PC-9 (cell line): ENCODE data around the gene CPSF4. TPM values are rescaled to one million over a fixed set of nuclear protein-coding genes. Genes with fewer than 3 reads are reported as not detected.
A peak's percentile ranks its signal among the peaks of the same experiment; 100 is the strongest.
"Not testable (repeated sequence)": the region's sequence is repeated elsewhere in the genome, so short reads cannot be mapped to it uniquely, and the experiment has no call there.

Source experiments
- BruUV-seq: library from RNA; stranded (reverse); fragments of 400-500 nt; replicated peaks from 2 replicates; lab custom pipeline; 2021; lab: Mats Ljungman, UMichigan
- CTCF ChIA-PET: fragments of 300-600 bp; sonication (Branson Sonifier 250); formaldehyde crosslinking; loops from one replicate; lab custom pipeline; 2022; ENCODE audit warnings: antibody characterized with exemption; lab: Charles Lee
- POLR2A ChIA-PET: fragments of 300-600 bp; sonication (Branson Sonifier 250); formaldehyde crosslinking; loops from one replicate; lab custom pipeline; 2022; ENCODE audit warnings: antibody characterized with exemption; ENCODE audit not compliant: unreplicated experiment; lab: Charles Lee
- DNase-seq, 2 experiments: peaks; one replicate each; pipeline versions ENCODE4 v3.0.0 to v3.0.0-alpha.2; 2015 to 2022; ENCODE audit warnings: mixed read lengths in 1 of 2
- H2AFZ ChIP-seq: fragments of 200-600 bp; sonication (generic); 2 replicates; pipeline ENCODE4 v1.8.1; 2017; ENCODE audit warnings: antibody characterized with exemption
- H3F3A ChIP-seq: fragments of 200-600 bp; sonication (generic); 2 replicates; pipeline ENCODE4 v1.8.1; 2017; ENCODE audit warnings: antibody characterized with exemption, mild to moderate bottlenecking, low read depth; ENCODE audit not compliant: insufficient read depth
- H3K27ac ChIP-seq: fragments of 200-600 bp; sonication (generic); 2 replicates; pipeline ENCODE4 v1.6.1; 2016; ENCODE audit warnings: mixed run types
- H3K27me3 ChIP-seq: fragments of 200-600 bp; sonication (generic); 2 replicates; pipeline ENCODE4 v1.6.1; 2016; ENCODE audit warnings: low read depth, mixed run types; ENCODE audit not compliant: insufficient read depth
- H3K36me3 ChIP-seq: fragments of 200-600 bp; sonication (generic); 2 replicates; pipeline ENCODE4 v1.6.1; 2016; ENCODE audit warnings: low read depth, mixed run types
- H3K4me1 ChIP-seq: fragments of 200-600 bp; sonication (generic); replicated peaks from 2 replicates; pipeline ENCODE4 v1.6.1; 2016; ENCODE audit warnings: mixed run types; ENCODE audit not compliant: insufficient read depth
- H3K4me2 ChIP-seq: fragments of 200-600 bp; sonication (generic); 2 replicates; pipeline ENCODE4 v1.6.1; 2017; ENCODE audit warnings: mixed run types
- H3K4me3 ChIP-seq: fragments of 200-600 bp; sonication (generic); 2 replicates; pipeline ENCODE4 v1.6.1; 2016; ENCODE audit warnings: mixed run types
- H3K79me2 ChIP-seq: fragments of 200-600 bp; sonication (generic); 2 replicates; pipeline ENCODE4 v1.6.1; 2017; ENCODE audit warnings: low read depth, mixed run types
- H3K9me2 ChIP-seq: fragments of 200-600 bp; sonication (generic); 2 replicates; pipeline ENCODE4 v1.8.1; 2017; ENCODE audit warnings: mild to moderate bottlenecking; ENCODE audit not compliant: insufficient read depth
- H3K9me3 ChIP-seq: fragments of 200-600 bp; sonication (generic); 2 replicates; pipeline ENCODE4 v1.8.1; 2016; ENCODE audit warnings: low read depth; ENCODE audit not compliant: insufficient read depth
- H4K20me1 ChIP-seq: fragments of 200-600 bp; sonication (generic); 2 replicates; pipeline ENCODE4 v1.8.1; 2017; ENCODE audit not compliant: insufficient read depth
- CTCF ChIP-seq: fragments of 200-600 bp; sonication (generic); conservative IDR thresholded peaks from 2 replicates; pipeline ENCODE4 v1.6.1; 2017; ENCODE audit warnings: mixed run types, antibody characterized with exemption, mild to moderate bottlenecking, moderate library complexity
- EZH2 ChIP-seq: fragments of 200-600 bp; sonication (generic); IDR thresholded peaks from 2 replicates; pipeline ENCODE4 v1.8.0; 2017; ENCODE audit warnings: antibody characterized with exemption, low read depth
- intact Hi-C: fragments of 100-400 bp; cut with micrococcal nuclease; formaldehyde crosslinking; loops from one replicate; pipeline ENCODE4 v1.10.0; 2022; ENCODE audit not compliant: unreplicated experiment
- total RNA-seq: library from RNA; stranded (reverse); gene quantifications from 2 replicates; pipeline ENCODE4 v1.2.3, GENCODE V29; 2021

CPSF4 gene
- total RNA-seq, 1 experiment from 2014 or later: 69.0 TPM

GRCh38 chr7:99499721-99500636 is 61.2 kb downstream of the CPSF4 start, which contains the start of gene ZNF394:
TSS of gene ZNF394 (minus strand) at chr7:99500281. CDS start at chr7:99500093, 188 bp downstream.
- intact Hi-C loops: loop anchor here (1.0 kb wide), 2 partner anchors 28 to 116 kb away; partner anchors contain the start of genes ZNF789 and ZSCAN25

GRCh38 chr7:99500637-99501009 is 61.9 kb downstream of the CPSF4 start:
- Histone ChIP-seq H3K27me3 (no peaks in the 10 kb centered on the region), H3K4me2 (peak overlapping the region; percentile 100), H4K20me1 (peaks cover 14% of the 10 kb centered on the region), H3K79me2 (peaks cover 55% of the 10 kb centered on the region), H3F3A (0 out of 2 replicates have a peak, but pooled peaks cover 13% of the 10 kb centered on the region), H3K4me1 (peaks cover 20% of the 10 kb centered on the region), H3K27ac (no peak overlapping the region), H3K36me3 (peaks cover 4% of the 10 kb centered on the region), H3K9me3 (peaks cover 4% of the 10 kb centered on the region; the same call in 1 of the 2 replicates), H2AFZ (peak overlapping the region; percentile 96), H3K4me3 (peak overlapping the region; percentile 76), H3K9me2 (no peaks in the 10 kb centered on the region)
- BruUV-seq: no TSS peak
- intact Hi-C loops: loop anchor here (1.0 kb wide), 2 partner anchors 28 to 116 kb away; partner anchors contain the start of genes ZNF789 and ZSCAN25
- CTCF ChIA-PET: interaction anchor here (0.7 to 1.0 kb wide), 2 partner anchors 27 to 116 kb away, joined by 3 to 4 read pairs; no protein-coding TSS in a partner anchor
- DNase-seq: no peak
- TF ChIP-seq EZH2 (no peak), CTCF (no peak)
- POLR2A ChIA-PET: interaction anchor here (0.6 kb wide), 1 partner anchor 27 kb away, joined by 3 read pairs; no protein-coding TSS in a partner anchor

More at GRCh38 chr7:99499721-99500636, 61.2 kb downstream of the CPSF4 start, which contains the start of gene ZNF394:
- peak within 1 kb of the TSS; percentile 57 for H3K27ac ChIP-seq
- peaks cover 55% of the 10 kb centered on the region for H3K79me2 ChIP-seq
- POLR2A ChIA-PET: interaction anchor here (0.5 to 0.6 kb wide), 3 partner anchors 27 to 340 kb away, joined by 3 read pairs; no protein-coding TSS in a partner anchor
- H3K4me1 ChIP-seq: peaks cover 19% of the 10 kb centered on the region
- TSS peak; percentile 62 for BruUV-seq
- DNase-seq: peak; percentile 80 to 88
- H3K9me3 ChIP-seq: peaks cover 4% of the 10 kb centered on the region; the same call in 1 of the 2 replicates
- peak within 1 kb of the TSS; percentile 96 for H2AFZ ChIP-seq
- CTCF ChIA-PET: interaction anchor here (0.7 to 1.0 kb wide), 2 partner anchors 27 to 116 kb away, joined by 3 to 4 read pairs; no protein-coding TSS in a partner anchor
- TF ChIP-seq CTCF: no peak
- TF ChIP-seq EZH2: no peak
- H3K4me3 ChIP-seq: peak within 1 kb of the TSS; percentile 76
- 0 out of 2 replicates have a peak, but pooled peaks cover 13% of the 10 kb centered on the region for H3F3A ChIP-seq
- peaks cover 9% of the 10 kb centered on the region for H3K36me3 ChIP-seq
- peak within 1 kb of the TSS; percentile 100 for H3K4me2 ChIP-seq
- H4K20me1 ChIP-seq: peaks cover 14% of the 10 kb centered on the region
- H3K9me2 ChIP-seq: no peaks in the 10 kb centered on the region
- no peaks in the 10 kb centered on the region for H3K27me3 ChIP-seq

- H3K36me3 ChIP-seq, DNase-seq, H2AFZ ChIP-seq, H3K9me3 ChIP-seq, H3K27ac ChIP-seq, H3K27me3 ChIP-seq, POLR2A ChIA-PET, H3K9me2 ChIP-seq, CTCF ChIA-PET, BruUV-seq, H3K4me3 ChIP-seq, intact Hi-C loops: not testable (repeated sequence)
- peaks cover 12% of the 10 kb centered on the region for H4K20me1 ChIP-seq
- H3K4me2 ChIP-seq: peak overlapping the region; percentile 100; the same call in 1 of the 2 replicates
- H3F3A ChIP-seq: 0 out of 2 replicates have a peak, but pooled peaks cover 13% of the 10 kb centered on the region
- peaks cover 55% of the 10 kb centered on the region for H3K79me2 ChIP-seq
- peaks cover 26% of the 10 kb centered on the region for H3K4me1 ChIP-seq
Observed at GRCh38 chr7:99501236-99501635, 62.5 kb downstream of the CPSF4 start.
